Endodermal cell (in vitro differentiated cells): ENCODE data around the gene RBM6. TPM values are rescaled to one million over a fixed set of nuclear protein-coding genes. Genes with fewer than 3 reads are reported as not detected.

Experiments used
- DNase-seq: peaks from one replicate; pipeline ENCODE4 v3.0.0-alpha.2; 2017
- H3K27ac ChIP-seq: 2 replicates; pipeline ENCODE4 v1.5.1; 2013; ENCODE audit warnings: mild to moderate bottlenecking, low read depth, low read length, moderate library complexity
- H3K27me3 ChIP-seq: 2 replicates; pipeline ENCODE4 v1.6.1; 2013; ENCODE audit warnings: mild to moderate bottlenecking, low read length, moderate library complexity; ENCODE audit not compliant: insufficient read depth, control insufficient read depth, poor library complexity, severe bottlenecking
- H3K36me3 ChIP-seq: 2 replicates; pipeline ENCODE4 v1.7.0; 2013; ENCODE audit warnings: mild to moderate bottlenecking, low read length, moderate library complexity; ENCODE audit not compliant: control insufficient read depth, insufficient read depth
- H3K4me1 ChIP-seq: one replicate; pipeline ENCODE4 v1.7.0; 2013; ENCODE audit warnings: low read length; ENCODE audit not compliant: control insufficient read depth, insufficient read depth
- H3K4me3 ChIP-seq: 2 replicates; pipeline ENCODE4 v1.5.1; 2013; ENCODE audit warnings: mild to moderate bottlenecking, low read length, moderate library complexity
- H3K9ac ChIP-seq: 2 replicates; pipeline ENCODE4 v1.6.1; 2013; ENCODE audit warnings: mild to moderate bottlenecking, low read length, moderate library complexity; ENCODE audit not compliant: poor library complexity, severe bottlenecking; ENCODE audit errors: extremely low read depth
- H3K9me3 ChIP-seq: 2 replicates; pipeline ENCODE4 v1.6.1; 2013; ENCODE audit warnings: mild to moderate bottlenecking, low read length, moderate library complexity; ENCODE audit not compliant: control insufficient read depth
- H3K27ac Mint-ChIP-seq: 2 replicates; pipeline ENCODE4 v1.8.0; 2020; ENCODE audit warnings: mixed read lengths
- H3K27me3 Mint-ChIP-seq: 2 replicates; pipeline ENCODE4 v1.8.0; 2021; ENCODE audit warnings: mild to moderate bottlenecking, mixed read lengths; ENCODE audit not compliant: insufficient read depth
- H3K36me3 Mint-ChIP-seq: 2 replicates; pipeline ENCODE4 v1.8.0; 2020; ENCODE audit warnings: low read depth, mixed read lengths
- H3K4me1 Mint-ChIP-seq: 2 replicates; pipeline ENCODE4 v1.8.0; 2020; ENCODE audit warnings: mixed read lengths
- H3K4me3 Mint-ChIP-seq: 2 replicates; pipeline ENCODE4 v1.8.0; 2020; ENCODE audit warnings: mild to moderate bottlenecking, moderate library complexity, mixed read lengths
- H3K9me3 Mint-ChIP-seq: 2 replicates; pipeline ENCODE4 v1.8.0; 2020; ENCODE audit warnings: mild to moderate bottlenecking, mixed read lengths
- CTCF ChIP-seq: fragments of 200-600 bp; sonication (generic); conservative IDR thresholded peaks from 2 replicates; pipeline ENCODE4 v1.5.0; 2021; ENCODE audit warnings: antibody characterized with exemption, mild to moderate bottlenecking
- WGBS, 2 experiments: methylation state at CpG; one replicate each; pipeline versions ENCODE4 v1.1.5 to v1.1.7; 2013; ENCODE audit warnings: missing lambda C conversion rate in 2 of 2, mixed read lengths in 1 of 2; ENCODE audit not compliant: insufficient coverage in 1 of 2, insufficient read length in 1 of 2; 5-methylcytosine and 5-hydroxymethylcytosine counted together
- total RNA-seq, 2 donors: library from RNA; stranded (reverse); fragmentation: NEBNext Ultra II Directional in 1 of 2; extraction: Animal tissue kit (Norgen Biotek cat#: 25700) in 1 of 2; gene quantifications; 2 replicates in 1 of 2; 3 replicates in 1 of 2; pipeline ENCODE4 v1.2.1, GENCODE V29; 2021

Gene RBM6
- total RNA-seq, 2 donors from 2014 or later: 116 to 168 TPM

- peaks cover 3% of the 10 kb centered on the region for H3K36me3 Mint-ChIP-seq
- Histone ChIP-seq H3K27me3 (no peaks in the 10 kb centered on the region), H3K4me1 (peaks cover under 1% of the 10 kb centered on the region), H3K27ac (no peak overlapping the region), H3K36me3 (no peaks in the 10 kb centered on the region), H3K9ac (no peak overlapping the region), H3K4me3 (no peak overlapping the region), H3K9me3 (no peaks in the 10 kb centered on the region)
- peaks cover 6% of the 10 kb centered on the region for H3K4me1 Mint-ChIP-seq
- DNase-seq: no peak
- WGBS, 2 experiments: 90 to 100% methylated on average over 1 to 2 of the region's 2 CpGs
- no peak for TF ChIP-seq CTCF
- no peaks in the 10 kb centered on the region for H3K27me3 Mint-ChIP-seq
- no peak overlapping the region for H3K27ac Mint-ChIP-seq
- H3K4me3 Mint-ChIP-seq: no peak overlapping the region
- no peaks in the 10 kb centered on the region for H3K9me3 Mint-ChIP-seq
Observed at GRCh38 chr3:49925485-49925884, 14.5 kb upstream of the RBM6 start.

- no peak overlapping the region for H3K4me3 Mint-ChIP-seq
- no peak overlapping the region for H3K4me3 ChIP-seq
Observed at GRCh38 chr3:49926117-49926728, 13.7 kb upstream of the RBM6 start.

GRCh38 chr3:49927798-49928197, 12.2 kb upstream of the RBM6 start:
- peaks cover 3% of the 10 kb centered on the region for H3K36me3 Mint-ChIP-seq
- Histone ChIP-seq H3K27ac (no peak overlapping the region), H3K9ac (no peak overlapping the region), H3K4me3 (no peak overlapping the region), H3K27me3 (no peaks in the 10 kb centered on the region), H3K36me3 (no peaks in the 10 kb centered on the region), H3K9me3 (no peaks in the 10 kb centered on the region), H3K4me1 (peaks cover 6% of the 10 kb centered on the region)
- H3K27ac Mint-ChIP-seq: no peak overlapping the region
- TF ChIP-seq CTCF: no peak
- no peak overlapping the region for H3K4me3 Mint-ChIP-seq
- 87 to 90% methylated on average over 5 of the region's 5 CpGs for WGBS, 2 experiments
- H3K4me1 Mint-ChIP-seq: peaks cover 14% of the 10 kb centered on the region
- no peaks in the 10 kb centered on the region for H3K9me3 Mint-ChIP-seq
- H3K27me3 Mint-ChIP-seq: no peaks in the 10 kb centered on the region
- no peak for DNase-seq

More at GRCh38 chr3:49926117-49926728, 13.7 kb upstream of the RBM6 start:
- Mint-ChIP-seq H3K9me3 (no peaks in the 10 kb centered on the region), H3K27me3 (no peaks in the 10 kb centered on the region), H3K4me1 (peaks cover 13% of the 10 kb centered on the region), H3K36me3 (peaks cover 3% of the 10 kb centered on the region), H3K27ac (no peak overlapping the region)
- no peak for TF ChIP-seq CTCF
- Histone ChIP-seq H3K27me3 (no peaks in the 10 kb centered on the region), H3K4me1 (peaks cover 5% of the 10 kb centered on the region), H3K36me3 (no peaks in the 10 kb centered on the region), H3K9ac (no peak overlapping the region), H3K9me3 (no peaks in the 10 kb centered on the region), H3K27ac (no peak overlapping the region)
- no peak for DNase-seq
- 92 to 96% methylated on average over 2 to 4 of the region's 4 CpGs for WGBS, 2 experiments
